ENCODE results near the gene ARL4A.

- TF ChIP-seq POLR2A (IDR thresholded peaks at IDR 0.05) (no peak), CTCF (IDR thresholded peaks at IDR 0.05) (no peak), EP300 (IDR thresholded peaks at IDR 0.05) (no peak), POLR2AphosphoS5 (IDR thresholded peaks at IDR 0.05) (no peak)
Observed at GRCh38 chr7:12695965-12696364, 8.5 kb downstream of the ARL4A start.
